Esophagus muscularis mucosa (tissue), 4 donors: ENCODE results near the gene SPON1. TPM values are rescaled to one million over a fixed set of nuclear protein-coding genes. Genes with fewer than 3 reads are reported as not detected.

Experiments
- DNase-seq: peaks from one replicate; pipeline ENCODE4 v3.0.0-alpha.2; 2017; ENCODE audit errors: extremely low spot score
- H3K27ac ChIP-seq, 4 donors: fragments of 200-600 bp; sonication (generic); replicated peaks in 1 of 4; 1 replicate in 3 of 4; 2 replicates in 1 of 4; pipeline ENCODE4 v1.5.1; 2016 to 2019; ENCODE audit warnings: mild to moderate bottlenecking in 1 of 4
- H3K27me3 ChIP-seq, 4 donors: fragments of 200-600 bp; sonication (generic); one replicate each; pipeline versions ENCODE4 v1.5.1 to v1.6.0; 2016 to 2019
- H3K36me3 ChIP-seq, 4 donors: fragments of 200-600 bp; sonication (generic); one replicate each; pipeline ENCODE4 v1.5.1; 2016 to 2019
- H3K4me1 ChIP-seq, 4 donors: fragments of 200-600 bp; sonication (generic); one replicate each; pipeline ENCODE4 v1.5.1; 2016 to 2019
- H3K4me3 ChIP-seq, 4 donors: fragments of 200-600 bp; sonication (generic); 1 replicate in 2 of 4; 2 replicates in 2 of 4; pipeline ENCODE4 v1.5.1; 2016 to 2019; ENCODE audit warnings: mild to moderate bottlenecking in 4 of 4, moderate library complexity in 1 of 4
- H3K9me3 ChIP-seq, 4 donors: fragments of 200-600 bp; sonication (generic); 1 replicate in 3 of 4; 2 replicates in 1 of 4; pipeline ENCODE4 v1.5.1; 2016 to 2019
- CTCF ChIP-seq, 3 experiments: fragments of 200-600 bp in 2 of 3; fragments of 450-650 bp in 1 of 3; sonication (generic) in 2 of 3; IDR thresholded peaks; one replicate each; pipeline ENCODE4 v1.5.1; 2017 to 2019; ENCODE audit warnings: antibody characterized with exemption in 3 of 3, mild to moderate bottlenecking in 2 of 3, moderate library complexity in 1 of 3
- EP300 ChIP-seq: sonication (generic); formaldehyde crosslinking; IDR thresholded peaks from one replicate; pipeline ENCODE4 v1.6.1; 2017; ENCODE audit warnings: antibody characterized with exemption
- POLR2A ChIP-seq: fragments of 450-650 bp; IDR thresholded peaks from one replicate; pipeline ENCODE4 v1.6.1; 2017; ENCODE audit warnings: antibody characterized with exemption, moderate library complexity, mild to moderate bottlenecking, low read depth
- POLR2AphosphoS5 ChIP-seq, 2 donors: sonication (generic); formaldehyde crosslinking; IDR thresholded peaks; one replicate each; pipeline ENCODE4 v1.6.1; 2017; ENCODE audit warnings: antibody characterized with exemption in 2 of 2
- WGBS: methylation state at CpG from one replicate; pipeline ENCODE4 v1.1.5; 2018; 5-methylcytosine and 5-hydroxymethylcytosine counted together
- intact Hi-C: fragments of 100-400 bp; cut with DNase I; formaldehyde crosslinking; loops from one replicate; pipeline ENCODE4 v1.15.1; 2023
- total RNA-seq, 4 donors: library from RNA; depleted of rRNA; stranded (reverse); fragments of >200 nt; gene quantifications; one replicate each; pipeline versions ENCODE4 v1.1.0 to v1.2.1, GENCODE V29; 2016

The SPON1 gene
- 10 to 100 TPM; 12.5 to 25.2 (median 19.2) TPM for total RNA-seq

- H3K27me3 ChIP-seq, result peaks cover 0 to 49% (median 12%) of the 10 kb centered on the region in 4 donors
- peak within 1 kb of the TSS; percentile 55 to 60 (median 57) for H3K4me3 ChIP-seq
- WGBS, result 4% methylated on average over 20 of the region's 74 CpGs
- TF ChIP-seq CTCF (IDR thresholded peaks at IDR 0.05) (no peak), POLR2AphosphoS5 (IDR thresholded peaks at IDR 0.05) (peak in 1 of 2 donors; percentile 4), POLR2A (no peak), EP300 (no peak)
- H3K36me3 ChIP-seq, result no peaks in the 10 kb centered on the region
- DNase-seq, result no peak
- H3K4me1 ChIP-seq, result peaks cover 18 to 40% (median 35%) of the 10 kb centered on the region in 4 donors
- H3K27ac ChIP-seq, result peak within 1 kb of the TSS; percentile 52 to 64 (median 58)
- intact Hi-C loops, result no loop called here
- H3K9me3 ChIP-seq, result no peaks in the 10 kb centered on the region
Observed at GRCh38 chr11:13962562-13963168, at the start of gene SPON1. Gene SPON1 (plus strand): TSS chr11:13962723. CDS start chr11:13962905, 182 bp downstream.

- no peaks in the 10 kb centered on the region for H3K27me3 ChIP-seq
- no peak overlapping the region for H3K4me3 ChIP-seq
- WGBS, result 50% methylated on average over 1 of the region's 1 CpG
- DNase-seq, result no peak
- no peaks in the 10 kb centered on the region for H3K9me3 ChIP-seq
- no peaks in the 10 kb centered on the region for H3K36me3 ChIP-seq
- no peaks in the 10 kb centered on the region for H3K4me1 ChIP-seq
- TF ChIP-seq POLR2A, result no peak
- no peak overlapping the region for H3K27ac ChIP-seq
- intact Hi-C loops, result no loop called here
Observed at GRCh38 chr11:13917264-13917663, 45.3 kb upstream of the SPON1 start.

- intact Hi-C loops, result no loop called here
Observed at GRCh38 chr11:13917904-13918303, 44.6 kb upstream of the SPON1 start.

GRCh38 chr11:13920756-13921155 is 41.8 kb upstream of the SPON1 start:
- no peak overlapping the region for H3K27ac ChIP-seq
- no peaks in the 10 kb centered on the region for H3K9me3 ChIP-seq
- no peak overlapping the region for H3K4me3 ChIP-seq
- H3K36me3 ChIP-seq, result no peaks in the 10 kb centered on the region
- no peaks in the 10 kb centered on the region for H3K4me1 ChIP-seq
- no peak for TF ChIP-seq EP300
- TF ChIP-seq CTCF (IDR thresholded peaks at IDR 0.05), result no peak
- TF ChIP-seq POLR2AphosphoS5 (IDR thresholded peaks at IDR 0.05), result no peak
- TF ChIP-seq POLR2A, result no peak
- 55% methylated on average over 3 of the region's 3 CpGs for WGBS
- DNase-seq, result no peak
- intact Hi-C loops, result no loop called here
- H3K27me3 ChIP-seq, result no peaks in the 10 kb centered on the region

More at GRCh38 chr11:13917904-13918303, 44.6 kb upstream of the SPON1 start:
- 44% methylated on average over 2 of the region's 2 CpGs for WGBS
- no peaks in the 10 kb centered on the region for H3K9me3 ChIP-seq
- H3K4me1 ChIP-seq, result no peaks in the 10 kb centered on the region
- H3K4me3 ChIP-seq, result no peak overlapping the region
- H3K36me3 ChIP-seq, result no peaks in the 10 kb centered on the region
- no peak overlapping the region for H3K27ac ChIP-seq
- H3K27me3 ChIP-seq, result no peaks in the 10 kb centered on the region
- no peak for TF ChIP-seq POLR2AphosphoS5 (IDR thresholded peaks at IDR 0.05)
- no peak for TF ChIP-seq CTCF (IDR thresholded peaks at IDR 0.05)
- TF ChIP-seq POLR2A, result no peak
- TF ChIP-seq EP300, result no peak
- peak; percentile 26 for DNase-seq

GRCh38 chr11:13921545-13921944 is 41.0 kb upstream of the SPON1 start:
- no peak overlapping the region for H3K4me3 ChIP-seq
- H3K4me1 ChIP-seq, result no peaks in the 10 kb centered on the region
- intact Hi-C loops, result no loop called here
- WGBS, result 79% methylated on average over 8 of the region's 8 CpGs
- H3K9me3 ChIP-seq, result no peaks in the 10 kb centered on the region
- H3K27me3 ChIP-seq, result no peaks in the 10 kb centered on the region
- DNase-seq, result peak; percentile 39
- H3K27ac ChIP-seq, result no peak overlapping the region
- TF ChIP-seq CTCF (IDR thresholded peaks at IDR 0.05), result no peak
- no peak for TF ChIP-seq EP300
- no peak for TF ChIP-seq POLR2AphosphoS5 (IDR thresholded peaks at IDR 0.05)
- no peak for TF ChIP-seq POLR2A
- H3K36me3 ChIP-seq, result no peaks in the 10 kb centered on the region
